LNCAP (cell line): ENCODE results near the gene ZBTB48.

Experiments
- TF ChIP-seq, protein P1 (sequence below): fragments of 450-650 bp; IDR thresholded peaks from 2 replicates; pipeline ENCODE4 v1.5.1; 2017; ENCODE audit warnings: mild to moderate bottlenecking

ZBTB48 gene

DNA sequence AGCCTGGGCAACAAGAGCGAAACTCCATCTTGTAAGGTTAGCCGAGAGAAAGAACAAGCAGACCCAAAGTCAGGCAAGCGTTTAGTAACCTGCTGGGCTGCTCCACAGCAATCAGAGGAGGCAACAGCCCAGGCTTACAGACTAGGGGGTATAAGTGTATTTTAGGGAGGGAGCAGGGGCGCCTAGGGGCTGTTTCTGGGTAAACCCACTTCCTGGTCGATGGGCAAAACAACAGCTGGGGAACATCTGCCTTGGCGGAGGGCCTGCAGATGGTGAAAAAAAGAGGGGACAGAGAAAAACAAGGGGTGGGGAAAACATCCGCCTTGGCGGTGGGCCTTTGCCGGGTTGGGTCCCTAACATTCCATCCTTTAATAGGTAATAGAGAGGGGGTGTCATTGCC is 19.5 kb upstream of the ZBTB48 start:
- TF ChIP-seq, protein P1, sequence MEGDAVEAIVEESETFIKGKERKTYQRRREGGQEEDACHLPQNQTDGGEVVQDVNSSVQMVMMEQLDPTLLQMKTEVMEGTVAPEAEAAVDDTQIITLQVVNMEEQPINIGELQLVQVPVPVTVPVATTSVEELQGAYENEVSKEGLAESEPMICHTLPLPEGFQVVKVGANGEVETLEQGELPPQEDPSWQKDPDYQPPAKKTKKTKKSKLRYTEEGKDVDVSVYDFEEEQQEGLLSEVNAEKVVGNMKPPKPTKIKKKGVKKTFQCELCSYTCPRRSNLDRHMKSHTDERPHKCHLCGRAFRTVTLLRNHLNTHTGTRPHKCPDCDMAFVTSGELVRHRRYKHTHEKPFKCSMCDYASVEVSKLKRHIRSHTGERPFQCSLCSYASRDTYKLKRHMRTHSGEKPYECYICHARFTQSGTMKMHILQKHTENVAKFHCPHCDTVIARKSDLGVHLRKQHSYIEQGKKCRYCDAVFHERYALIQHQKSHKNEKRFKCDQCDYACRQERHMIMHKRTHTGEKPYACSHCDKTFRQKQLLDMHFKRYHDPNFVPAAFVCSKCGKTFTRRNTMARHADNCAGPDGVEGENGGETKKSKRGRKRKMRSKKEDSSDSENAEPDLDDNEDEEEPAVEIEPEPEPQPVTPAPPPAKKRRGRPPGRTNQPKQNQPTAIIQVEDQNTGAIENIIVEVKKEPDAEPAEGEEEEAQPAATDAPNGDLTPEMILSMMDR: no peak

- TF ChIP-seq, protein P1: no peak
These were observed 10.8 kb upstream of the ZBTB48 start for GRCh38 chr1:6569033-6569432.

DNA sequence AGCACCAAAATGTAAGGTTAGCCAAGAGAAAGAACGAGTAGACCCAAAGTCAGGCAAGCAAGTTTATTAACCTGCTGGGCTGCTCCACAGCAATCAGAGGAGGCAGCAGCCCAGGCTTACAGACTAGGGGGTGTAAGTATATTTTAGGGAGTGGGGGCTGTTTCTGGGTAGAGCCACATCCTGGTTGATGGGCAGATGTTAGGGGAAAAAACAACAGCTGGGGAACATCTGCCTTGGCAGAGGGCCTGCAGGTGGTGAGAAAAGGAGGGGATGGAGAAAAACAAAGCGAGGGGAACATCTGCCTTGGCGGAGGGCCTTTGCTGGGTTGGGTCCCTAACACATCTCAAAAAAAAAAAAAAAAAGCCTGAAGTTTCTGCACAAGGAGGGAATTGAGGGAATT is 9.7 kb upstream of the ZBTB48 start:
- TF ChIP-seq, protein P1: no peak

- TF ChIP-seq, protein P1: no peak
These were observed 8.8 kb upstream of the ZBTB48 start for GRCh38 chr1:6570987-6571386.

DNA sequence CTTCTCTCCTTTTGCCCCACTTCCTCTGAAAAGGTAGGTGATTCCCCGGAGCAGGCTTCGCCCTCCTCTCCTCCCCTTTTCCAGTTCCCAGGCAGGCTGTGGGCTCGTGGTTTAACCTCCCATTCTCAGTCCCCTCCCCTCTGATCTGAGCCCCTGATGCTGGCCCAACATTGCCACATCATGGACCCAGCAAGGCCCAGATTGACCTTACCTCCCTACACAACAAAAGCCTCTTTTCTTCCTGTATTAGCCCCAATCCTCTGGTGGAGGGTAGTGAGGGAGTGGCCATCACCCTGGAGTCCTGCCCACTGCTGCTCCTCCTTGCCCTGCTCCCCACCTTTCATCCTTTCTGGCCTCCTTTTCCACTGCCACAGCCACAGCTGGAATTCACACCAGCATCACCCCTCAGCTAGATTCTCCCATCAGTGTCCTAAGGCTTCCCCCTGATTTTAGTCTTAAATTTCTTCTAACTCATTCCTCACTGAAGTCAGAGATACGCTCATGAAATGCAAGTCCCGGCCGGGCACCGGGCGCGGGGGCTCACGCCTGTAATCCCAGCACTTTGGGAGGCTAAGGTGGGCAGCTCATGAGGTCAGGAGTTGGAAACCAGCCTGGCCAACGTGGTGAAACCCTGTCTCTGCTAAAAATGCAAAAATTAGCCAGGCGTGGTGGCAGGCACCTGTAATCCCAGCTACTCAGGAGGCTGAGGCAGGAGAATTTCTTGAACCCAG is 7.0 kb upstream of the ZBTB48 start:
- TF ChIP-seq, protein P1: no peak

DNA sequence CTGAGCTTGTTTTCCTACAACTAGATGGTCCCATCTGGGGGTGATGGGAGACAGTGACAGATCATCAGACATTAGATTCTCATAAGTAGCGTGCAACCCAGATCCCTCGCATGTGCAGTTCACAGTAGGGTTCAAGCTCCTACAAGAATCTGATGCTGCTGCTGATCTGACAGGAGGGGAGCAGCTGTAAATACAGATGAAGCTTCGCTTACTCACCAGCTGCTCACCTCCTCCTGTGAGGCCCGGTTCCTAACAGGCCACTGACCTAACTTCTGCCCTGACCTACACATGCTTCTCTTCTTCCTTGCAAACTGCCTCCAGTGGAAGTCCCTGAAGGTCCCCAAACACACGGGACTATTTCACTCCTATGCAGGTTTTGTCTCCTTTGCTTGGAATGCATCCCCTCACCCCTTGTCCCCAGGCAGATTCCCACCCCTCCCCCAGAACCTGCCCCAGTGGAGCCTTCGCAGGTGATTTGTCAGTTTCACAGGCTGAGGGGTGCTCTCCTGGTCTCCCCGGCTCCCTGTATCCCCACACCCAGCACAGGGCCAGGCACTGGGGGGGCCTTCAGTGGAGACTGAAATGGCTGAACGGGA is 5.7 kb upstream of the ZBTB48 start:
- TF ChIP-seq, protein P1: no peak

GRCh38 chr1:6574818-6575217 is 5.0 kb upstream of the ZBTB48 start:
- TF ChIP-seq, protein P1: no peak
